ENCODE results near the gene ZNF516.

Gene ZNF516

DNA sequence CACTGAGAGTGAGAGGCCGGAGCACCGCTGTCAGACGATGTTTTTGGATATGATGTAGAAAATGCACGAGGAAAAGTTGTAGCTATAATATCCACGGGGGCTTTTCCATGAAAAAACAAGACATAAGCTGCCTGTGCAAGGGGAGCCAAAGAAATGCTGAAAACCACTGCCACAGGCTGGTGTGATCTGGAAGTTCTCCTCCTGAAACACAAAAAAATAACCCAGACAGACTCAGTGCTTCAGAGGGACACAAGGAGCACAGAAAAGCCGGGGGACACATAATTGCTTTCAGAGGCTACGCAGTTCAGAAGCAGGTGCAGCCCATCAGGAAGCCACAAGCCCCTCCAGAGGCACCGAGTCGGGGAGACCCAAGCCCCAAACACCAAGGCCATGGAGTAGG is 98.2 kb downstream of the ZNF516 start:
- no peak for DNase-seq

DNA sequence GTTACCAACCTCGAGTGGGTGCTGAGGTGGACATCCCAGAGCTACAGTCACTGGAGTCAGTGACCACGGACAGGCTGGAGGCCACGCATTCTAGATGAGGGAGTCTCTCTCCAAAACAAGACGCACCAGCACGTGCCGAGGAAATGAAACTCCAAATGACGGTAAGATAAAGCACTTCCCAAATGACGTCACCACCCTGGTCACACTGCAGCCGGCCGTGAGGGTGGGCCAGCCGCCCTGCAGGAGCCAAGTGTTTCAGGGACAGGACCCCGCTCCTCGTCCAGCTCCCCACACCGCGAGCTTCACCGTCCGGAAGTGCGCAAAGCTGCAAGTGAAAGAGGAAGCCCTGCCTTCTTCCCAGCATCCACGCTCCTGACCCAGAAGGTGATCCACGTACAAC is 99.4 kb downstream of the ZNF516 start:
- no peak for DNase-seq

DNA sequence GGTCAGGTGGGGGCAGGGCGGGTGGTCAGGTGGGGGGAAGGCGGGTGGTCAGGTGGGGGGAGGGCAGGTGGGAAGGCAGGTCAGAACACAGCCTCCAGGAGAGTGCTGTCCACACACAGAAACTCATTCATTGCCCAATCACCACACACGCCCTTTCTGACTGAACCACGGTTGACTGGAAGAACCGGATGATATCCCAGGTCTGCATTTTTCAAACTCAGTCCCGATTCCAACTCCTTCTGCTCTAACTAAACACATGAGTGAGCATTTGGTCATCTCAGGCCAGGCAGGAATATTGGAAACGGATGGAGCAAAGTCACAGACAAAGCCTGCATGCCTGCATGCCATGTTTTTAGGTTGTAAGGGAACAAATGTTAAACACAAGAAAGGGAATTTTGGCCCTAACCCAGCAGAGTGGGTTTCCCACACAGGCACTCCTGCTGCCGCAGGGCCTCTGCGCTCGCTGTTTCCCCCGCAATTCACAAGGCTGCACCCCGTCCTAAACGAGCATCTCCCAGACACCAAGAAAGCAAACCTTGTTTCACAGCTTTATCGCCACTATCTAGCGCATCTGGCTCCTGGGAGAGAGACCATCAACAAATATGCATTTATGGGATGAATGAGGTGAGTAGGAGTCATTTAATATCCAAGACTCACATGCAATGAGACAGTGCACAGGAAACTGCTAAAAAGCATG is 100.1 kb downstream of the ZNF516 start:
- no peak for DNase-seq

DNA sequence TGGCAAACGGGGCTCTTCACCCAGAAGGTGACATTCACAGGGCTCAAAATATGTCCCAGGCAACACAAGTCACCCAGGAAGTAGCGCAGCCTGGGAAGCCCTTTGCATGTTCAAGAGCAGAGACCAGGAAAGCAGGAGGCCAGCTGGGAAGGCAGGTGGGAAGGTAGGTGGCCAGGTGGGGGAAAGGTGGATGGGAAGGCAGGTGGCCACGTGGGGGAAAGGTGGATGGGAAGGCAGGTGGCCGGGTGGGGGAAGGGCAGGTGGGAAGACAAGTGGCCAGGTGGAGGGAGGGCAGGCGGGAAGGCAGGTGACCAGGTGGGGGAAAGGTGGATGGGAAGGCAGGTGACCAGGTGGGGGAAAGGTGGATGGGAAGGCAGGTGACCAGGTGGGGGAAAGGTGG is 102.7 kb downstream of the ZNF516 start:
- no peak for DNase-seq

DNA sequence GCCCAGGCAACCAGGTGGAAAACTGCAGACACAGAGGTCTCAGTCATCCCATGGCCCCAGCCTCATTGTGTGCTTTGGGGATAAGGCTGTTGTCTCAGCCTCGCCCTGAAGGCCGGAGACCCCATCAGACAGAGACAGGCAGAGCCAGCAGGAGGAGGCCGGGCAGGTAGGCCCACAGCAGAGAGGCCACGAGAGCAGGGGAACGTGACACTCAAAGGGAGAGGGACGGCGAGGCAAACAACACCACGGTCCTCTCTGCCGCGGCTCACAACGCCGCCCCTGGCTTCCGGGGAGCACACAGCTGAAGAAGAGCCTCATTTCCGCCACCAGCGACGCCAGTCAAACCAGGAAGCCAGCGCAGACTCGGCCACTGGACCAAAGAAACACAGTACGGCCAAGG is 103.3 kb downstream of the ZNF516 start:
- no peak for DNase-seq

DNA sequence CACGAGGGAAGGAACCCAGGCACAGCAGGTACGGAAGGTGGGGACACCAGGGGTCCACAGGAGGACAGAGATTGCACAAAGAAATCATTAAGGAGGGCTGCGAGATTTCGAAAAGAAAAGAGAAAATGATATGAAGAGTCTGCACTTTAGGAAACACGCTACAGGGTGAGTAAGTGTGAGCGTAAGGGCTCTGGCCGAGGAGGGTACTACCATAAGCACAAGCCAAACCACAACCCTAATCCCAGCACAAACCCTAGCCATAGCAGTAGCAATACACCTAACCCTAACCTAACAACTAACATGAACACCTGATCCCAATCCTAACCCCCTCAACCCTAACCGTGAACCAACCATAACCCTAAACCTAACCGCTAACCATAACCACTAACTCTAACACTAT is 104.0 kb downstream of the ZNF516 start:
- DNase-seq: no peak

DNA sequence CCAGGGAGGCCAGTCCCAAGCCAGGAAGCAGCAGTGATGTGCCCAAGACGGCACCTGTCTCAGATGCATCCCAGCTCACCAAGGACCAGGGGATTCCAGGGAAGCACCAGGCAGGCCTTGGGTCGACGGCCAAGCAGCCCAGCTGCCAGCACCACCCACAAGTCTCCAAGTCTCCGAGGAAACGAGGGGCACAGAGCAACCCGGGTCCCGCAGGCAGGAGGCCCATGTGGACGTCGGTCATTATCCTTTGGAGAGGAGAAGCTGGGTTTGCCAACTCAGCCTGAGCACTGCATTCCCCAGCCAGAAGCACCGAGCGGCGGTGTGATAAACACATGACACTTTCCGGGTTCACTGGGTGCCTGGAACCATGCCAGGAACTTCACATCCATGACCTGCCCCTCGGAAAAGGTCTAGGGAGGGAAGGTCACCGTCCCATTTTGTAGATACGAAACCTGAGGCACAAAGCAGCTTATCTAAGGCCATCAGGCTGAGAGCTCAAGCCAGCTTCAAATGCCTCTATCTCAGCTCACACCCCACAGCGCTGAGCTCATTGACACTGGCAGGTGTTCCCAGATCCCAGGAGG is 104.5 kb downstream of the ZNF516 start:
- DNase-seq: no peak

GRCh38 chr18:76389716-76390115 is 105.3 kb downstream of the ZNF516 start:
- no peak for DNase-seq

DNA sequence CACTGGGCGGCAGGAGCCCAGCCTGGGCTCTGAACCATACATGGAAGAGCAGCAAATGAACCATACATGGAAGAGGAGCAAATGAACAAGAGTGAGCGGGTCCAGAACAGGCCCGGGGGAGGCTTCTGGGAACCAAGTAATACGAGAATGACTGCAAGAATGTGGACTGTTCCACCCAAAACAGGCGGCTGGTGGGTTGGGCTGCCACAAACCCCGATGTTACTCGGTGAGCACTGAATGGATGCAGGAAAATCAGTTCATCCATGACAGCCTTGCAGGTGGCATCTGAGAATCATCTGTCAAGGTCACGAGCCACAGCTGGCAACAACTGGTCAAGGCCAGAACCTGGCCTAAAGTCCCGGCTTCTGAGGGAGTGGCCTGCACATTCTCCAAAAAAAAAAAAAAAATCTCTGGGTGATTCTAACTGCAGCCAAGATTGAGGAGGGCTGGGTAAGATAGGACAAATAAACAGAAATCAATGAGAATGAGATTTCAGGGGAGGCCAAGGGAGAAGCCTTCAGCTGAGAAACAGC is 106.1 kb downstream of the ZNF516 start:
- DNase-seq: no peak

- no peak for DNase-seq
Observed at GRCh38 chr18:76388261-76388660, 106.8 kb downstream of the ZNF516 start.

- DNase-seq: no peak
Observed at GRCh38 chr18:76387608-76388007, 107.4 kb downstream of the ZNF516 start.

DNA sequence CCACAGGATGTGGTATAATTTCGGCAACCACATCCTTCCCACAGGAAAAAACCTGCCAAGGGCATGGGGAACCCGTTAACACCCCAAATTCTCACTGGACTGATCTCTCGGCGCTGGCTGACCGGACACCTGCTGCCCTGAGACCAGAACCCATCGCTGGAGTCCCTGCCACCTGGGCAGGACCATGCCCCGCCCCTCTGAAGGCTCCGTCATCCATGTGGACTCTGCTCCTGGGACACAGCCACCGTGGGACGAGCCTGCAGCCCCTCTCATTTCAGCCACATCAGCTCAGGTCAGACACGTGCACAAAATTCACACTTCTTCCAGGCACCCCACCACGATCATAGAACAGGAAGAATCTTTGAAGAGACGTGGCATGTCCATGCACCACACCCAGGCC is 108.2 kb downstream of the ZNF516 start:
- DNase-seq: no peak

DNA sequence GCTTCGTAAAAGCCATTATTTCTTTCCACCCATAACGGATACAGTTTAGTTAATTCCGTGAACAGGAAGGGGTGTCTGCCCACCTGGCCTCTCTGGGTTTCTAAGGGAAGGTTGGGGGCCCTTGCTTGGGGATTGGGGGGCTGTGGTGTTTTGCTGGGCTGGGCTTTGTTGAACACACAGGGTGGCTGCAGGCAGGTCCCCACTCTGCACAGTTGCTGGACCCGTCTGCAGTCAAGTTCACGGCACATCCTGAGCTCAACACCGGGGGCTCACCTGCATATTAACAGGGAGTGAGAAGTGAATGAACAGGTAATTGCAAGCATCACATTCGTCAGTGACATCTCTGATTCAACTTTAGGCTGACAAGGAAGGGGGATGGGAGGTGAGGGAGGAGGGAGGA is 109.0 kb downstream of the ZNF516 start:
- DNase-seq: no peak

DNA sequence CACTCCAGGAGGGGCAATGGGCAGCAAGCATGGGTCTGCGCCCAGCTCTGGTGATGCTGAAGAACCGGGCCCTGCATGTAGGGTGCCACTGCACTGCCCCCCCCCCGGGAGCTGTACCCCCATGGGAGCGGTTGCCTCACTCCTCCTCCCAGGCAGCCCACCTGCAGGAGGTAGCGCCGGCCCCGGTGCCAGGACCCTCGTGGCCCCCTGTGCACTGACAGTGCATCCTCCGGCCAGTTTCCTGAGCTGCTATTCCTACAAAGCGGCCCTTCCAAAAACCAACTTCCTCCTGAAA is 109.4 kb downstream of the ZNF516 start:
- DNase-seq: no peak

- DNase-seq: no peak
Observed at GRCh38 chr18:76384861-76385680, 110.0 kb downstream of the ZNF516 start.

- no peak for DNase-seq
Observed at GRCh38 chr18:76384114-76384790, 110.8 kb downstream of the ZNF516 start.

GRCh38 chr18:76383636-76384035 is 111.4 kb downstream of the ZNF516 start:
- DNase-seq: no peak

DNA sequence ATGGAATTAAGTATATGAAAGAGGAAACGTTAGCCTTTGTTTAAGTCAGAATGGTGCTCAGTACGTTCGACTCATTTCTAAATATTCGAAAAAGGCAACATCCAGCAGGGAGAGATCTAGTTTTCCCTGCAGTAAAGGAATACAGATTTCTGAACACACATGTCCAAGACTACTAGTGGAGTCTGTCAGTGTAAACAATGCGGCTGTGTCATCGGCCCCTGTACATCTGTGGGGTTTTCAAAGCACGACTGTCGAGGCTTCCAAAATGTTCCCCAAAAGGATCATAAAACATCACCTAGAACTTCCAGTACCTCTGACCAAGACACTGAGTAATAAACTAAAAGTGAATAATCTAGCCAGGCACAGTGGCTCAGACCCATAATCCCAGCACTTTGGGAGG is 112.8 kb downstream of the ZNF516 start:
- no peak for DNase-seq

- no peak for DNase-seq
Observed at GRCh38 chr18:76380791-76381405, 114.1 kb downstream of the ZNF516 start.

DNA sequence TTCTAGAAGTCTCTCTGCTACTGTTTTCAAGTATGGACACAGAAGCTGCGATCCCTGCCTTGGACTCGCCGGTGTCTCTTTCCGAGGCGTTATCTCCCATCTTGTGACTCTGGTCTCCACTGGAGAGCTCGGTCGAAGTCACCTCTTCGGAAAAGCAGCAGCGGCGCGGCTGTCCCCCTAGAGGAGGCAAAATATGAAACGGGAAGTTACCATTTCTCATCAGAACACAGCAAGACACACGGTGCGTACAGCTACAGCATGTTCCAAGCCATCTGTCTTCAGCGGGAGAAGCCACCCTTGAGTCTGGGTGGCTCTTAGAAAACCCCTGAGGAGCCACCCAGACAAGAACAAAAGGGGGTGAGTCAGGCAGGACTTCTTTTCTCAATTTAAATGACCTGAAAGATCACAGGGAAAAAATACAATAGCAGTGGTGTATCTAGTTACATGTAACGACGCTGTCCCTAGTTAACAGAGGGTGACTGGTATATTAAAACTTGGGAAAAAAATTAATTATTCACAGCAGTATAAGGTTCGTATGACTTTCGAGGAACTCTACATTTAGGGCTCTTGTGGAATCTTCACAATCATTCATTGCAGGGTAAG is 114.8 kb downstream of the ZNF516 start:
- DNase-seq: no peak

GRCh38 chr18:76379226-76380126 is 115.6 kb downstream of the ZNF516 start:
- DNase-seq: no peak
